ENCODE measurements around the gene STKLD1. TPM values are rescaled to one million over a fixed set of nuclear protein-coding genes. Genes with fewer than 3 reads are reported as not detected.
A peak's percentile ranks its signal among the peaks of the same experiment; 100 is the strongest.

Gene STKLD1
- total and polyA plus RNA-seq, 9 of the 15 experiments (the other 6 are each of a cell fraction or from before 2014, with no cell fraction given): 0.10 to 0.65 (median 0.33) TPM; not detected in 2

GRCh38 chr9:133370685-133371084 lies 5.5 kb upstream of the STKLD1 start:
- Histone ChIP-seq H3K4me1 (replicated peaks in 1 of 2; ENCODE audit: control insufficient read depth in 2 of 2, insufficient read depth in 2 of 2, low read length in 2 of 2) (peaks cover 33 to 36% of the 10 kb centered on the region in 2 experiments; a peak in 4 of 5 replicates), H3K4me3 (no peak overlapping the region), H3K36me3 (ENCODE audit: control insufficient read depth, insufficient read depth, low read length) (peaks cover 84% of the 10 kb centered on the region), H3K9ac (ENCODE audit: insufficient read depth in 1 of 2, low read depth in 2 of 2, low read length in 2 of 2) (peak overlapping the region in 1 of 2 experiments; percentile 74; a peak in 2 of 4 replicates), H3K4me2 (ENCODE audit: insufficient read depth, low read length) (no peak overlapping the region), H3K79me2 (ENCODE audit: control insufficient read depth, insufficient read depth, low read length) (peaks cover 95% of the 10 kb centered on the region), H3K9me1 (ENCODE audit: control insufficient read depth, insufficient read depth, low read length) (peaks cover 34% of the 10 kb centered on the region), H4K20me1 (replicated peaks; ENCODE audit: control insufficient read depth, insufficient read depth, low read length) (peaks cover 74% of the 10 kb centered on the region), H3K27ac (ENCODE audit: extremely low read depth, low read depth, low read length) (no peak overlapping the region; the same call in 2 of the 3 replicates), H3K27me3 (ENCODE audit: control insufficient read depth in 2 of 2, insufficient read depth in 2 of 2, low read length in 2 of 2) (no peaks in the 10 kb centered on the region), H3K9me3 (replicated peaks; ENCODE audit: control insufficient read depth, insufficient read depth, low read depth, low read length) (no peaks in the 10 kb centered on the region), H2AFZ (ENCODE audit: low read depth, low read length) (no peak overlapping the region)
- TF ChIP-seq, protein P1, sequence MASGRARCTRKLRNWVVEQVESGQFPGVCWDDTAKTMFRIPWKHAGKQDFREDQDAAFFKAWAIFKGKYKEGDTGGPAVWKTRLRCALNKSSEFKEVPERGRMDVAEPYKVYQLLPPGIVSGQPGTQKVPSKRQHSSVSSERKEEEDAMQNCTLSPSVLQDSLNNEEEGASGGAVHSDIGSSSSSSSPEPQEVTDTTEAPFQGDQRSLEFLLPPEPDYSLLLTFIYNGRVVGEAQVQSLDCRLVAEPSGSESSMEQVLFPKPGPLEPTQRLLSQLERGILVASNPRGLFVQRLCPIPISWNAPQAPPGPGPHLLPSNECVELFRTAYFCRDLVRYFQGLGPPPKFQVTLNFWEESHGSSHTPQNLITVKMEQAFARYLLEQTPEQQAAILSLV (tag; IDR thresholded peaks at IDR 0.05): no peak
- TF ChIP-seq, protein P2, sequence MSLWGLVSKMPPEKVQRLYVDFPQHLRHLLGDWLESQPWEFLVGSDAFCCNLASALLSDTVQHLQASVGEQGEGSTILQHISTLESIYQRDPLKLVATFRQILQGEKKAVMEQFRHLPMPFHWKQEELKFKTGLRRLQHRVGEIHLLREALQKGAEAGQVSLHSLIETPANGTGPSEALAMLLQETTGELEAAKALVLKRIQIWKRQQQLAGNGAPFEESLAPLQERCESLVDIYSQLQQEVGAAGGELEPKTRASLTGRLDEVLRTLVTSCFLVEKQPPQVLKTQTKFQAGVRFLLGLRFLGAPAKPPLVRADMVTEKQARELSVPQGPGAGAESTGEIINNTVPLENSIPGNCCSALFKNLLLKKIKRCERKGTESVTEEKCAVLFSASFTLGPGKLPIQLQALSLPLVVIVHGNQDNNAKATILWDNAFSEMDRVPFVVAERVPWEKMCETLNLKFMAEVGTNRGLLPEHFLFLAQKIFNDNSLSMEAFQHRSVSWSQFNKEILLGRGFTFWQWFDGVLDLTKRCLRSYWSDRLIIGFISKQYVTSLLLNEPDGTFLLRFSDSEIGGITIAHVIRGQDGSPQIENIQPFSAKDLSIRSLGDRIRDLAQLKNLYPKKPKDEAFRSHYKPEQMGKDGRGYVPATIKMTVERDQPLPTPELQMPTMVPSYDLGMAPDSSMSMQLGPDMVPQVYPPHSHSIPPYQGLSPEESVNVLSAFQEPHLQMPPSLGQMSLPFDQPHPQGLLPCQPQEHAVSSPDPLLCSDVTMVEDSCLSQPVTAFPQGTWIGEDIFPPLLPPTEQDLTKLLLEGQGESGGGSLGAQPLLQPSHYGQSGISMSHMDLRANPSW (CRISPR knock-in tag; IDR thresholded peaks at IDR 0.05): no peak
- no peak for TF ChIP-seq RB1 (IDR thresholded peaks at IDR 0.05; ENCODE audit: low read depth)
- TF ChIP-seq, protein P3, sequence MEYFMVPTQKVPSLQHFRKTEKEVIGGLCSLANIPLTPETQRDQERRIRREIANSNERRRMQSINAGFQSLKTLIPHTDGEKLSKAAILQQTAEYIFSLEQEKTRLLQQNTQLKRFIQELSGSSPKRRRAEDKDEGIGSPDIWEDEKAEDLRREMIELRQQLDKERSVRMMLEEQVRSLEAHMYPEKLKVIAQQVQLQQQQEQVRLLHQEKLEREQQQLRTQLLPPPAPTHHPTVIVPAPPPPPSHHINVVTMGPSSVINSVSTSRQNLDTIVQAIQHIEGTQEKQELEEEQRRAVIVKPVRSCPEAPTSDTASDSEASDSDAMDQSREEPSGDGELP (CRISPR knock-in tag; IDR thresholded peaks at IDR 0.05; ENCODE audit: borderline replicate concordance): no peak
- no peak for TF ChIP-seq PTBP1 (IDR thresholded peaks at IDR 0.05; ENCODE audit: low read depth, low read length)
- no peak for TF ChIP-seq ETS2 (tag; IDR thresholded peaks at IDR 0.05; ENCODE audit: borderline replicate concordance, poor library complexity, severe bottlenecking)
- TF ChIP-seq THRAP3 (IDR thresholded peaks at IDR 0.05; ENCODE audit: borderline replicate concordance): no peak
- TF ChIP-seq STAG1 (CRISPR knock-in tag; IDR thresholded peaks at IDR 0.05; ENCODE audit: borderline replicate concordance): no peak
- no peak for TF ChIP-seq OTX1 (CRISPR knock-in tag; IDR thresholded peaks at IDR 0.05)
- no peak for TF ChIP-seq ZKSCAN3 (CRISPR knock-in tag; IDR thresholded peaks at IDR 0.05)
- TF ChIP-seq, protein P4, sequence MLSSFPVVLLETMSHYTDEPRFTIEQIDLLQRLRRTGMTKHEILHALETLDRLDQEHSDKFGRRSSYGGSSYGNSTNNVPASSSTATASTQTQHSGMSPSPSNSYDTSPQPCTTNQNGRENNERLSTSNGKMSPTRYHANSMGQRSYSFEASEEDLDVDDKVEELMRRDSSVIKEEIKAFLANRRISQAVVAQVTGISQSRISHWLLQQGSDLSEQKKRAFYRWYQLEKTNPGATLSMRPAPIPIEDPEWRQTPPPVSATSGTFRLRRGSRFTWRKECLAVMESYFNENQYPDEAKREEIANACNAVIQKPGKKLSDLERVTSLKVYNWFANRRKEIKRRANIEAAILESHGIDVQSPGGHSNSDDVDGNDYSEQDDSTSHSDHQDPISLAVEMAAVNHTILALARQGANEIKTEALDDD (IDR thresholded peaks at IDR 0.05): no peak
- no peak for TF ChIP-seq E2F4 (CRISPR knock-in tag; IDR thresholded peaks at IDR 0.05; ENCODE audit: low read depth)
- no peak for TF ChIP-seq MTA1 (IDR thresholded peaks at IDR 0.05; ENCODE audit: borderline replicate concordance)
- no peak for TF ChIP-seq PTRF (tag; IDR thresholded peaks at IDR 0.05)
- TF ChIP-seq ZNF644 (tag; IDR thresholded peaks at IDR 0.05; ENCODE audit: low read depth): no peak
- no peak for TF ChIP-seq NFIC (IDR thresholded peaks at IDR 0.05)
- FAIRE-seq: no peak
- DNase-seq (ENCODE audit: extremely low read depth in 1 of 4, low spot score in 3 of 4): no peak
- in situ Hi-C loops (cut with MboI) (no loop called here), intact Hi-C loops (cut with micrococcal nuclease) (no loop called here)
- ChIA-PET POLR2A (interaction anchor here (0.6 to 8.5 kb wide), 6 partner anchors 6 to 212 kb away, joined by 3 to 109 read pairs (median 10); partner anchors contain the start of genes MED22, RPL7A, SURF1 and SURF2), CTCF (ENCODE audit: low intra/inter-chr PET ratio) (no interaction called here)
- BruUV-seq (replicated peaks): no TSS peak
- no peak for ATAC-seq
- 78% methylated on average over 9 of the region's 9 CpGs for WGBS (ENCODE audit: insufficient coverage, low coverage, missing lambda C conversion rate)

Measured in K562 (cell line).